NB4 (cell line): ENCODE results near the gene ANP32E.

Experiments used
- DNase-seq: peaks from one replicate; pipeline ENCODE4 v3.0.0; 2010; ENCODE audit warnings: low read depth
- H3K4me3 ChIP-seq: one replicate; pipeline ENCODE4 v1.5.1; 2011; ENCODE audit warnings: mild to moderate bottlenecking, low read depth, low read length, moderate library complexity
- CTCF ChIP-seq: IDR thresholded peaks from one replicate; pipeline ENCODE4 v1.5.1; 2012; ENCODE audit warnings: low read depth, low read length
- TF ChIP-seq, protein P1 (sequence below): IDR thresholded peaks from 2 replicates; pipeline ENCODE4 v1.6.1; 2011; ENCODE audit warnings: low read depth, low read length

Gene ANP32E

DNA sequence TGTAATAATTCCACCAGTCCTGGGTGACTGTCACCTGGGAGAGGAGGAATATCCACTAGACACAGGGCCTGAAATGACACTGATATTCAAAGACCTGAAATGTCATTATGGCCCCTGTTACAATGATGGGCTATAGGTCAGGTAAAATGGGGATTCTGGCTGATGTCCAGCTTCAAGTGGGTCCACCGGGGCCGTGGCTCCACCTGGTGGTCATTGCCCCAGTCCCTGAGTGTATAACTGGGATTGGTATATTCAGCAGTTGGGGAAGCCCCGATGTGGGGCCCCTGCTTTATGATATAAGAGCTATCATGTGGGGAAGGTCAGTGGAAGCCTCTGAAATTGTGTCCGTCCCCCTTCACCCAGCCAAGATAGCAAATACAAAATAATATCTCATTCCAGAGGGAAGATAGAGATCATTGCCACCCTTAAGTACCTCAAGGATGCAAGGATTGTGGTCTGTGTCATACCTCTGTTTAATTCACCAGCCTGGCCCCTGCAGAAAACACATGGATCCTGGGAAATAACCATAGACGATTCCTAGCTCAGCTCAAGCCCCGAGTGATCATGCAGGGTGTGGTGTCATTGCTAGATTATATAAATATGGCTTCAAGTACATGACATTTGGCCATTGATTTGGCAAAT lies 66.8 kb downstream of the ANP32E start:
- TF ChIP-seq, protein P1, sequence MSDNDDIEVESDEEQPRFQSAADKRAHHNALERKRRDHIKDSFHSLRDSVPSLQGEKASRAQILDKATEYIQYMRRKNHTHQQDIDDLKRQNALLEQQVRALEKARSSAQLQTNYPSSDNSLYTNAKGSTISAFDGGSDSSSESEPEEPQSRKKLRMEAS, result no peak
- peak; percentile 72 for TF ChIP-seq CTCF
- no peak overlapping the region for H3K4me3 ChIP-seq
- peak; percentile 70 for DNase-seq
